ENCODE results near the gene NRG2. TPM values are rescaled to one million over a fixed set of nuclear protein-coding genes. Genes with fewer than 3 reads are reported as not detected.

NRG2 gene
- polyA plus RNA-seq, 5 donors, result 6.1 to 10.1 (median 7.4) TPM

- no peak for DNase-seq
These were observed 203.2 kb downstream of the NRG2 start for GRCh38 chr5:139839918-139840317.

- no peak for DNase-seq
These were observed 203.8 kb downstream of the NRG2 start for GRCh38 chr5:139839232-139839815.

- DNase-seq, result no peak
These were observed 204.5 kb downstream of the NRG2 start for GRCh38 chr5:139838381-139839197.

- DNase-seq, result no peak
These were observed 205.3 kb downstream of the NRG2 start for GRCh38 chr5:139837711-139838380.

- no peak for DNase-seq
These were observed 206.5 kb downstream of the NRG2 start for GRCh38 chr5:139836469-139837208.

GRCh38 chr5:139835656-139836055, 207.4 kb downstream of the NRG2 start:
- DNase-seq, result no peak

- no peak for DNase-seq
These were observed 209.6 kb downstream of the NRG2 start for GRCh38 chr5:139833525-139833924.

- no peak for DNase-seq
These were observed 211.5 kb downstream of the NRG2 start for GRCh38 chr5:139831624-139832023.

- no peak for DNase-seq
These were observed 213.6 kb downstream of the NRG2 start for GRCh38 chr5:139829471-139829870.

- DNase-seq, result no peak
These were observed 214.7 kb downstream of the NRG2 start for GRCh38 chr5:139828207-139828895.

GRCh38 chr5:139825690-139826089, 217.4 kb downstream of the NRG2 start:
- no peak for DNase-seq

GRCh38 chr5:139823757-139824355, 219.2 kb downstream of the NRG2 start:
- DNase-seq, result no peak

- no peak for DNase-seq
These were observed 220.3 kb downstream of the NRG2 start for GRCh38 chr5:139822553-139823425.

- no peak for DNase-seq
These were observed 221.1 kb downstream of the NRG2 start for GRCh38 chr5:139821806-139822552.

GRCh38 chr5:139820606-139821005, 222.5 kb downstream of the NRG2 start:
- DNase-seq, result no peak

- no peak for DNase-seq
These were observed 223.0 kb downstream of the NRG2 start for GRCh38 chr5:139820130-139820529.

- DNase-seq, result no peak
These were observed 225.1 kb downstream of the NRG2 start for GRCh38 chr5:139817970-139818369.

- DNase-seq, result no peak
These were observed 225.7 kb downstream of the NRG2 start for GRCh38 chr5:139817362-139817761.

GRCh38 chr5:139816566-139816965, 226.5 kb downstream of the NRG2 start:
- DNase-seq, result no peak
